Activated T-helper 2 cell treated with anti-CD3 and anti-CD28 coated beads, Interferon-gamma antibody, Interleukin-2, Interleukin-4, amounts not matched to agents 10 μg/mL and 5 μg/mL and 100 μg/mL, durations not matched to agents 14 hours and 24 hours and 36 hours (primary cell): ENCODE data around the gene FRMD1. TPM values are rescaled to one million over a fixed set of nuclear protein-coding genes. Genes with fewer than 3 reads are reported as not detected.

Experiments used
- DNase-seq: peaks from one replicate; pipeline ENCODE4 v3.0.0; 2021; ENCODE audit warnings: low spot score
- H3K27ac Mint-ChIP-seq: one replicate; pipeline ENCODE4 v1.8.0; 2021; ENCODE audit warnings: mixed read lengths
- H3K27me3 Mint-ChIP-seq: one replicate; pipeline ENCODE4 v1.8.0; 2021; ENCODE audit warnings: low read depth, mixed read lengths
- H3K36me3 Mint-ChIP-seq: one replicate; pipeline ENCODE4 v1.8.0; 2021; ENCODE audit warnings: low read depth, mixed read lengths
- H3K4me1 Mint-ChIP-seq: one replicate; pipeline ENCODE4 v1.8.0; 2021; ENCODE audit warnings: low read depth, mixed read lengths
- H3K4me3 Mint-ChIP-seq: one replicate; pipeline ENCODE4 v1.8.0; 2021; ENCODE audit warnings: low read depth, mild to moderate bottlenecking, moderate library complexity, mixed read lengths
- H3K9me3 Mint-ChIP-seq: one replicate; pipeline ENCODE4 v1.8.0; 2021; ENCODE audit warnings: mixed read lengths
- intact Hi-C: fragments of 100-400 bp; cut with micrococcal nuclease; formaldehyde crosslinking; loops from one replicate; pipeline ENCODE4 v1.15.1; 2023
- total RNA-seq: library from RNA; stranded (reverse); gene quantifications from 2 replicates; pipeline ENCODE4 v1.2.3, GENCODE V29; 2022

FRMD1 gene
- total RNA-seq, 1 donor from 2014 or later: not detected

DNA sequence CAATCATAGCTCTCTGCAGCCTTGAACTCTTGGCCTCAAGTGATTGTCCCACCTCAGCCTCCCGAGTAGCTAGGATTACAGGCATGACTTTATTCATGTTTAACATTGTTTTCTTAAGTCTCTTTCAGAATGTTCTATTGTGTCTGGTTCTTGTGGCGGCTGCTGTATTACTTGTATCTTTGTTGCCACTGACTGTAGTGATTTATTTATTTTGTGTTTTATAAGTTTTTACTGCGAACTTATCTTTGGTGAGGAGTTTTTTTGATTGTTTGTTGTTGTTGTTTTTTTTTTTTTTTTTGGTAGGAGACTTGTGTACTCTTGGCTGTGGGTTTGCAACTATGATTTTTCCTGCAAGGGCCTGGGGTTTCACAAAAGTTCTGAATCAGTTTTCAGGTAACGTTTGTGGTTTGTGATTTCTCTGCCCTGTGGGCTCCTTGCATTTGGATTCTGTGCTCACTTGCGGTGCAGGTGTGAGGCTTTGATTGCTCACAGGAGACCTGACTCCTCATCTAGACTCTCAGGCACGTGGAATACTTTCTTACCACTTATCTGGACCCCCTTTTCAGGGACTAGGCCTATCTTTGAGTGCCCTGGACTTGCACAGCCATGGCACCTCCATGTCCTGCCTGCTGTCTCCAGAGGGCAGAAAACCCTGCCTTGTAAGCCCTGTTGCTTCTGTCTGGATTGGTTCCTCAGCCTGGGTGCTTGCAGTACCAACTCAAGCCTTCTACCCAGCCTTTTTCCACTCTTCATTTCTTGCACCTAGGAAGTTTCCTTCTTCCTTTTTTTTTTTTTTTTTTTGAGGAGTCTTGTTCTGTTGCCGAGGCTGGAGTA, 56.3 kb downstream of the FRMD1 start:
- Mint-ChIP-seq H3K27me3 (no peaks in the 10 kb centered on the region), H3K36me3 (no peaks in the 10 kb centered on the region), H3K4me1 (no peaks in the 10 kb centered on the region), H3K9me3 (no peaks in the 10 kb centered on the region), H3K4me3 (no peak overlapping the region), H3K27ac (no peak overlapping the region)
- no peak for DNase-seq
- intact Hi-C loops: no loop called here

DNA sequence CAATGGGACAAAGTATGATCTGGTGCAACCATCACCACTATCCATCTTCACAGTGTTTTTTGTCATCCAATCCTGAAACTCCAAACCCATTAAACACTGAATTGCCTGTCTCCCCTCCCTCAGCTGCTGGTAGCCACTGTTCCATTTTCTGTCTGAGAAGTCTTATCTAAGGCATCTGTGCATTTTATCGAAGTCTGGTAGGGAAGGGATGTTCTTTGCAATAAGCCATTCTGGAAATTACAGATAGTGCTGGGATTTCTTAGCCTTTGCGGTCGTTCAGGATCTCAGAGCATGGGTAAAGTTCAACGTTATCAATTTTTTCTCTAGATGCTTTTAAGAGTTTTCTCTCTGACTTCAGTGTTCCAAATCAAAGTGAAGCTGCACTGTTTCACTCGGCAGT, 57.4 kb downstream of the FRMD1 start:
- no peak overlapping the region for H3K27ac Mint-ChIP-seq
- no peaks in the 10 kb centered on the region for H3K27me3 Mint-ChIP-seq
- no peaks in the 10 kb centered on the region for H3K36me3 Mint-ChIP-seq
- DNase-seq: no peak
- H3K9me3 Mint-ChIP-seq: no peaks in the 10 kb centered on the region
- H3K4me3 Mint-ChIP-seq: no peak overlapping the region
- no peaks in the 10 kb centered on the region for H3K4me1 Mint-ChIP-seq
- intact Hi-C loops: no loop called here

DNA sequence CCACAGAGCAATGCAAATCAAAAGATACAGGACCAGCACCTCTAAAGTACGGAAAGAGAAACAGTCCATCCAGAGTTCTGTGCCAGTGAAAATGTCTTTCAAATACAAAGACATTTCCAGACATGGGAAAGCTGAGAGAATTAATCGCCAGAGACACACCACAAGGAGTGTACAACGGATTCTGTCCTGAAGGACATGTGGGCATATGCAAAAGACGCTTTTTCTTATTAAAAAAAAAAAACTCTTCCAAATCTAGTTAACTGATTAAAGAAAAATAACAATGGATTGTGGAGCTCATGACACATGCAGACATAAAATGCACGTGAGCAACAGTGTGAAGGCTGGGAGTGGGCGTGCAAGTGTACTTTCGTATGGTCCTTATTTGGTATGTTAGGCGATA, 58.8 kb downstream of the FRMD1 start:
- no peaks in the 10 kb centered on the region for H3K36me3 Mint-ChIP-seq
- no peaks in the 10 kb centered on the region for H3K27me3 Mint-ChIP-seq
- no peak for DNase-seq
- intact Hi-C loops: no loop called here
- H3K4me3 Mint-ChIP-seq: no peak overlapping the region
- H3K4me1 Mint-ChIP-seq: no peaks in the 10 kb centered on the region
- H3K9me3 Mint-ChIP-seq: peaks cover 5% of the 10 kb centered on the region
- no peak overlapping the region for H3K27ac Mint-ChIP-seq

DNA sequence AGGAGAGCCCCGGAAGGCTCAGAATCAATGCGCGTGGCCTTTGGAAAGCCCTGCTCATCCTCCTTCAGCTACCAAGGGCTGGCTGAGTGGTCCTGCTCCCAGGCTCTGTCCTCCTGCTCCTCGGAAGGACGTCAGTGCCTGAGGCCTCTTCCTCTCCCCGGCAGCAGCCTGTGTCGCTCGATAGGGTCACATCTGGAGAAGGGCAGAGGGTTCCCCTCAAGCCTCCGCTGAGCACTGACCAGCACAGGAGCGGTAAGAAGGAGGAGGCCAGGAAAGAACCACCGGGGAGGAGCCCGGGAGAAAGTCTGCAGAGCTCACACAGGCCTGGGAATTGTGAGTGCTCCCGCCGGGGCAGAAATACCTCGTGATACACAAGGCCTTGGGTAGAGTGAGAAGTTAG, 60.3 kb downstream of the FRMD1 start:
- H3K4me1 Mint-ChIP-seq: no peaks in the 10 kb centered on the region
- H3K27me3 Mint-ChIP-seq: no peaks in the 10 kb centered on the region
- H3K27ac Mint-ChIP-seq: no peak overlapping the region
- intact Hi-C loops: no loop called here
- H3K36me3 Mint-ChIP-seq: no peaks in the 10 kb centered on the region
- no peak for DNase-seq
- H3K4me3 Mint-ChIP-seq: no peak overlapping the region
- peaks cover 7% of the 10 kb centered on the region for H3K9me3 Mint-ChIP-seq

DNA sequence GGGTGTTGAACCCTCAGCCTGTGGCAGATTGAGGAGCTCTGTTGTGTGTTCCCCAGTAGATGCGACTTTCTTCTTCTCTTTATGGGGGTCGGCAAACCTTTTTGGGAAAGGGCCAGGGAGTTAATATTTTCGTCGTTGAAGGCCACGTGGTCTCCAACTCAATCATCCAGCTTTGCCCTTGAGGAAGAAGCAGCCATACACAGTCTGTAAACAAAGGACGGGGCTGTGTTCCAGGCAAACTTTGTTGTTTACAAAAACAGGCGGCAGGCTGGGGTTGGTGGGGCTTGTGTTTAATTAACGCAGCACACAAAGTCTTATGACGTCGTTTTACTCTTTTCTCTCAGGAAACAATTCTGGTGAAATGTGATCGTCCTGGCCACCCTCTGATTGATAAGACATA, 61.4 kb downstream of the FRMD1 start:
- H3K36me3 Mint-ChIP-seq: no peaks in the 10 kb centered on the region
- no peaks in the 10 kb centered on the region for H3K4me1 Mint-ChIP-seq
- no peak for DNase-seq
- intact Hi-C loops: no loop called here
- H3K27me3 Mint-ChIP-seq: no peaks in the 10 kb centered on the region
- no peak overlapping the region for H3K4me3 Mint-ChIP-seq
- H3K9me3 Mint-ChIP-seq: peaks cover 8% of the 10 kb centered on the region
- no peak overlapping the region for H3K27ac Mint-ChIP-seq

DNA sequence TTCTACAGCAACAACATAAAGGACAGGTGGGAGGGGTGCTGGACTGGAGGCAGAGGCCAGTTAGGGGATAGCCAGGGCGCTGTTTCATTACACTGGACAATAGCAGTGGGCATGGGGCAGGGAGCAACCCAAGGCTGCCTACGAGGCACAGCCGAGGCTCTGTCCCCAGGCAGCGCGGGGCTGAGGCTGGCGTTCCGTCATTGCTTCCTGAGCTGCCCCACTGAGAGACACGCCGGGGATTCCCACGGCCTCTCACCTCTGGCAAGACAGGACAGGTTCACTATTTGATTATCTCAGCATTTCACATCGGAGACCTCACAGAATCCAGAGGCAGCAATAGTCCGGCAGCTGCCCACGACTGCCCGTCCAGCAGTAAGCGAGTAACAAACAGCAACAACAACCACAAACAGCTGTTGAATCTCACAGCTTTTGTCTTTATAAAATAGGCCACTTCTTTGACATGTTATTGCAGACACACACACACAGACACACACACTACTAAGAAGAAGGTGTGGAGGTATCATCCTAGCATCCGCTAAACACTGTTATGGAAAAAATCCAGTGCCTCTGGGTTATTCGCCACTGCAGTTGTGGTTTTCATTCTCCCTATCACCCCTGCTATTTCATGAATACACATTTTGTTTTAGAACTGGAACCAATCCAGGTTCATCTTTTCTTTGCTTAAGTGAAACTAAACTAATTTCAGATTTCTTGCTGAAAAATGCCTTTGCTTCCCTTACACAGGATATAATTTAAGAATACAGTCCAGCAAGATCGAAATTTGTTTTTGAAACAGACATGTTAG, 62.1 kb downstream of the FRMD1 start:
- peaks cover 15% of the 10 kb centered on the region for H3K9me3 Mint-ChIP-seq
- H3K27me3 Mint-ChIP-seq: no peaks in the 10 kb centered on the region
- no peak for DNase-seq
- H3K4me3 Mint-ChIP-seq: no peak overlapping the region
- no peak overlapping the region for H3K27ac Mint-ChIP-seq
- H3K36me3 Mint-ChIP-seq: no peaks in the 10 kb centered on the region
- intact Hi-C loops: no loop called here
- H3K4me1 Mint-ChIP-seq: no peaks in the 10 kb centered on the region

DNA sequence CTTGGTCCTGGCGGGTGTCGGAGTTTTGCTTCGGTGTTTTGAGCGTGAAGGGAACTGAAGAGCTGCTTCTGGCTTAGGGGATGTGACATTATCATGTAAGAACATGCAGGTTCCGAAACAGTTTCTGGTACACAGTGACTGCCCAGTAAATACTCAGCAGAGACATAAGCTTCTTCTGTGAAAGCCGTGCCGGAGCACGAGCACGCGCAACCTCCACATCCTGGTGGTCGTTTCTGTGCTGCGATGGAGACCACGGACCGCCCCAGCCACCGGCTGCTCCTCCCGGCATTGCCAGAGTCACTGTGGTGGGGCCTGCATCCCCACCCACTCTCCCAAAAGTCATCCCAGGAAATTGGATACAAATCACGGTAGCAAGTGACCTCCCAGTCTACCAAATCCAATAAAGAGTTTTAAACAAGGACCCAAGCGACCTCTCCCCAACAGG, 62.8 kb downstream of the FRMD1 start:
- no peak for DNase-seq
- intact Hi-C loops: no loop called here
- Mint-ChIP-seq H3K27ac (no peak overlapping the region), H3K36me3 (no peaks in the 10 kb centered on the region), H3K9me3 (peaks cover 22% of the 10 kb centered on the region), H3K4me1 (no peaks in the 10 kb centered on the region), H3K27me3 (no peaks in the 10 kb centered on the region), H3K4me3 (no peak overlapping the region)

DNA sequence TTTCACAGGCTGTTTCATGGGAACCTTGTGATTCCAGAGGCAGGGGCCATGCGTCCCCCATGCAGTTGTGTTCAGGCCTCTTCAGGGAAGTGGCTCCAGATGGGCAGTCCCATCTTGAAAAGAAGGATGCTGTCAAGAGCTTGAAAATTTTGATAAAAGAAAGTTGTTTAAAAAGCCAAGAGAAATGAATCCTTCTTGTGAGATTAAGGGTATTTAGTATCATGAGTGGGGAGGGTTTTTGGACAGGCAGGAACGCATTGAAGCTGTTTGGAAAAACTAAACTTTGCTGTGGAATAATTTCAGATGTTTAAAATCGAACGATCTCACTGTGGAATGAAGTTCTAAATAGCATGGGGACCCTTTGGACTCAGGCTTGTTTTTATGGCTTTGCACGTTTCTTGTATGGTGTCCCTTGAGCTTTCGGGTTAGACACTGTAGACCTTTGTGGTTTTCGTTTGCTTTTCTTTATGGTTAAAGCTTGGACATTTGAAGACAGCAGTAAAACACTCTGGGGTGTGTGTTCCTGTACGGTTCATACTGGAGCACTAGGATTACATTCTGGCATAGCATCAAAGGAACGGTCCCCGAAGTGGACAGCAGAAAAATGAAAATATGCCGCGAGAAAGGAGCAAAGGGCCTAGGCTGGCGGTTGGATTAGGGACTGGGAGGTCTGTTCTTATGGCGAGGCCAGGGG, 63.4 kb downstream of the FRMD1 start:
- no peak overlapping the region for H3K27ac Mint-ChIP-seq
- no peaks in the 10 kb centered on the region for H3K36me3 Mint-ChIP-seq
- DNase-seq: no peak
- H3K9me3 Mint-ChIP-seq: peaks cover 28% of the 10 kb centered on the region
- H3K4me1 Mint-ChIP-seq: no peaks in the 10 kb centered on the region
- intact Hi-C loops: no loop called here
- no peak overlapping the region for H3K4me3 Mint-ChIP-seq
- H3K27me3 Mint-ChIP-seq: no peaks in the 10 kb centered on the region

DNA sequence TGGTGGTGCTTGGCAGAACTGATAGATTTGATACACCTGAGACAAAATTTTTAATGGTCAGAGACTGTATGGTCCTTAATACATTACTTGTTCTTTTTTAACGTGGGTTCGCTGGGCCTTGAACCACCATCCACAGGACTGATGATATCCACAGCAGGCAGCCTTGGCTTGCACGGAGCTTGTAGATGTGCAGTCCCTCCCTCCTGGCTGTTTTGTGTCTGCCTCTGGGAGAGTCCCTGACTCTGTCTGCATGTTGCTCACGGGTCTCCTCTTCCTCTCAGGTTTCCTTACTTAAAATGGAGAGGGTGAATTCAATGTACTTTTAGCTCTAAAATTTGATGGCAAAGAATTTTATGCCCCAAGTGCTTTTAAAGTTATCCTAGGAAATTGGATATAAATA, 64.0 kb downstream of the FRMD1 start:
- H3K27ac Mint-ChIP-seq: no peak overlapping the region
- DNase-seq: no peak
- intact Hi-C loops: no loop called here
- H3K4me1 Mint-ChIP-seq: no peaks in the 10 kb centered on the region
- no peaks in the 10 kb centered on the region for H3K27me3 Mint-ChIP-seq
- H3K4me3 Mint-ChIP-seq: no peak overlapping the region
- peaks cover 34% of the 10 kb centered on the region for H3K9me3 Mint-ChIP-seq
- H3K36me3 Mint-ChIP-seq: no peaks in the 10 kb centered on the region

DNA sequence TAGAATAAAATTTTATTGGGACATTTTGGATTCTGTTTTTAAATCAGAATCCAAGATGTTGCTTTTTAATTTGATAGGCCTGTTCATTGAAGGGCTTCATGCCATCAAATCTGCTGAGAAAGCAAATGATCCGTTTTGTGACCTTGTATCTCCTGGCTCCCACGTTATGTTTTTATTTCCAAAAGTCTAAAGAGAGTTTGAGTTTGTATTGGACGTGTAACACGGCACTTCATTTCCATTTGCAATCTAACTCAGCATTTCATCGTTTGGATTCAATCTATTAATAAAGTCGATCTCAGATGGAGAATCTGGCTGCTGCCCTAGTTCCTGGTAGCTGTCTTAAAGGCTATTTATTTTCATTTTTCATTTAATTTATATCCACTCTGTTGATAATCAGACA, 64.6 kb downstream of the FRMD1 start:
- H3K4me3 Mint-ChIP-seq: no peak overlapping the region
- H3K36me3 Mint-ChIP-seq: no peaks in the 10 kb centered on the region
- no peaks in the 10 kb centered on the region for H3K27me3 Mint-ChIP-seq
- DNase-seq: no peak
- intact Hi-C loops: no loop called here
- H3K27ac Mint-ChIP-seq: no peak overlapping the region
- H3K9me3 Mint-ChIP-seq: peaks cover 39% of the 10 kb centered on the region
- H3K4me1 Mint-ChIP-seq: no peaks in the 10 kb centered on the region

DNA sequence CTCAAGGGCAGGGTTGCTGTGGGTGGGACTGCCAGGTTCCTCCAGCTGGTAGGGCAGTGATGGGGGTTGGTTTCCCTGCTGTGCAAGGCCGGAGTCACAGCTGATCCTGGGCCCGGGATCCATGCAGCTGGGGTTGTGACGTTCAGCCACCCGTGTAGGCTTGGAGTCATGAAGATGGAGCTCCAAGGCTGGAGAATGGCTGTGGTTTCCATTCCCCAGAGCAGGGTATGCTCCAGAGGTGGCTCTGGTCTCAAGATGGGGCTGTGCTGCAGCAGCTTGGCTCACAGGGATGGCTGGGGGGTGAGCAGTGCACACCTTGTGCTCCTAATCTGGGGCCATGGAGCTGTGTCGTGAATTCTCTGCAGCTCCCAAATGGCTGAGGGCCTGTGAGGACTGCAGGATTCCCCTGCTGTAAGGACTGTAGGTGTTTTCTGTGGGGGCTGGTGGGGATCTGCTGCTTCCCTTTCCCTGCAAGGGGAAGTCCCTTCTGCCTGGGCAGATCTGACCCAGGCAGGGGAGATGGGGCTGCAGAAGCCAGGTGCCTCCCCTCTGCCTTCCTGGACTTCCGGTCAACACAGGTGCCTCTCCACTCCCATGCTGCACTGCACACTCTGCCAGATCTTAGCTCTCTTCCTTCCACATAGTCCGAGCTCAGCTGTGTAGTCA, 65.6 kb downstream of the FRMD1 start:
- Mint-ChIP-seq H3K9me3 (peaks cover 40% of the 10 kb centered on the region), H3K4me1 (no peaks in the 10 kb centered on the region), H3K4me3 (no peak overlapping the region), H3K27me3 (no peaks in the 10 kb centered on the region), H3K36me3 (no peaks in the 10 kb centered on the region), H3K27ac (no peak overlapping the region)
- no peak for DNase-seq
- intact Hi-C loops: no loop called here

DNA sequence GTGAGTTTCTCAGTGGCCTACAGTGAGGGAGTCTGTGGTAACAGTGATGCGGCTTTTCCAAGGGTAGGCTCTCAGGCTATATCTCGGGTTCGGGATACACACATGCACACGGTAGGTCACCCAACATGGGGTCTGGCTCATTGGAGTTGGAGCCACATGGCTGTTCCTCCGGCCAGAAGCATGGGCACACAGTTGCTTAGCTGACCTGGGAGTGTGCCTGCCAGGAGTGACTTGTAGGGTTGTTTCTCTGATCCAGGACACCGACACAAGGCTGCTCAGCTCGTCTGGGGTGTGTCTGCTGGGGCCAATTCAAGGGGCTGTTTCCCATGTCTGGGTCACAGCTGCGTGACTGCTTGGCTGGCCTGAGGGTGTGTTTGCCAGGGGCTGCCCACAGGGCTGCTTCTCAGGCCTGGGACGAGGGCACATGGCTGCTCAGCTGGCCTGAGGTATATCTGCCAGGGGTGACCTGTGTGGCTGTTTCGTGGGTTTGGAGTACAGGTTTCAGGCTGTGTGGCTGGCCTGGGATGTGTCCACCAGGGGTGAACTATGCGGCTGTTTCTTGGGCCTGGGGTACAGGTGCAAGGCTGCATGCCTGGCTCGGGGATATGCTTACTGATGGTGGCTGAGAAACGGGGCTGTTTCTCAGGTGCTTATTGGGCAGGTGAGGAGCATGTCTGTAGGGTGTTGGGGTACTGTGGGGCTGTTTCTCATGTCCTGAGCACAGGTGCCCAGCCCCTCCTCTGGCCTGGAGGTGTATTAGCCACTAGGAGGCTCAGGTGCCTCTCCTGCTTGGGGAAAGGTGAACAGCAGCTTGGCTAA, 66.4 kb downstream of the FRMD1 start:
- no peak for DNase-seq
- Mint-ChIP-seq H3K9me3 (peaks cover 44% of the 10 kb centered on the region), H3K27me3 (no peaks in the 10 kb centered on the region), H3K4me1 (no peaks in the 10 kb centered on the region), H3K27ac (no peak overlapping the region), H3K4me3 (no peak overlapping the region), H3K36me3 (no peaks in the 10 kb centered on the region)
- intact Hi-C loops: no loop called here
